ENCODE results near the gene ACVR1C.
A peak's percentile ranks its signal among the peaks of the same experiment; 100 is the strongest.
"Not testable (repeated sequence)": the region's sequence is repeated elsewhere in the genome, so short reads cannot be mapped to it uniquely, and the experiment has no call there.

ACVR1C gene

GRCh38 chr2:157601807-157602206 is 26.9 kb downstream of the ACVR1C start:
- H3K4me3 Mint-ChIP-seq, result no peak overlapping the region
- H3K9me3 Mint-ChIP-seq, result no peaks in the 10 kb centered on the region
- no peak for DNase-seq (ENCODE audit: low spot score in 2 of 2)
- no peaks in the 10 kb centered on the region for H3K4me1 Mint-ChIP-seq
- no peaks in the 10 kb centered on the region for H3K36me3 Mint-ChIP-seq
- no peak overlapping the region for H3K27ac Mint-ChIP-seq
- peak; percentile 50 for ATAC-seq

GRCh38 chr2:157596992-157597681 is 31.5 kb downstream of the ACVR1C start:
- ATAC-seq (peak; percentile 79), DNase-seq (ENCODE audit: low spot score in 2 of 2) (peak; percentile 22 to 63)
- no peaks in the 10 kb centered on the region for H3K36me3 Mint-ChIP-seq
- no peak overlapping the region for H3K27ac Mint-ChIP-seq
- no peaks in the 10 kb centered on the region for H3K9me3 Mint-ChIP-seq
- H3K4me1 Mint-ChIP-seq, result no peaks in the 10 kb centered on the region
- H3K4me3 Mint-ChIP-seq, result peak overlapping the region; percentile 50

- ATAC-seq, result no peak
- Mint-ChIP-seq H3K9me3 (no peaks in the 10 kb centered on the region), H3K4me1 (no peaks in the 10 kb centered on the region), H3K4me3 (no peak overlapping the region), H3K27ac (no peak overlapping the region), H3K36me3 (no peaks in the 10 kb centered on the region)
- no peak for DNase-seq (ENCODE audit: low spot score in 2 of 2)
Measured at GRCh38 chr2:157593411-157593810, 35.3 kb downstream of the ACVR1C start.

GRCh38 chr2:157592948-157593347 is 35.7 kb downstream of the ACVR1C start:
- Mint-ChIP-seq H3K36me3 (no peaks in the 10 kb centered on the region), H3K4me1 (no peaks in the 10 kb centered on the region), H3K4me3 (no peak overlapping the region), H3K9me3 (no peaks in the 10 kb centered on the region), H3K27ac (no peak overlapping the region)
- ATAC-seq, result no peak
- no peak for DNase-seq (ENCODE audit: low spot score in 2 of 2)

- Mint-ChIP-seq H3K4me1 (no peaks in the 10 kb centered on the region), H3K4me3 (no peak overlapping the region), H3K27ac (no peak overlapping the region), H3K36me3 (no peaks in the 10 kb centered on the region), H3K9me3 (no peaks in the 10 kb centered on the region)
- DNase-seq (ENCODE audit: low spot score in 2 of 2), result no peak
- ATAC-seq, result no peak
Measured at GRCh38 chr2:157592374-157592773, 36.3 kb downstream of the ACVR1C start.

GRCh38 chr2:157587576-157587975 is 41.1 kb downstream of the ACVR1C start:
- H3K4me3 Mint-ChIP-seq, result no peak overlapping the region
- H3K36me3 Mint-ChIP-seq, result no peaks in the 10 kb centered on the region
- no peaks in the 10 kb centered on the region for H3K4me1 Mint-ChIP-seq
- no peaks in the 10 kb centered on the region for H3K9me3 Mint-ChIP-seq
- H3K27ac Mint-ChIP-seq, result no peak overlapping the region
- ATAC-seq (no peak), DNase-seq (ENCODE audit: low spot score in 2 of 2) (no peak)

GRCh38 chr2:157574165-157574564 is 54.5 kb downstream of the ACVR1C start:
- Mint-ChIP-seq H3K4me1 (no peaks in the 10 kb centered on the region), H3K9me3 (no peaks in the 10 kb centered on the region), H3K27ac (no peak overlapping the region), H3K36me3 (no peaks in the 10 kb centered on the region), H3K4me3 (no peak overlapping the region)
- no peak for DNase-seq (ENCODE audit: low spot score in 2 of 2)
- ATAC-seq, result no peak

DNA sequence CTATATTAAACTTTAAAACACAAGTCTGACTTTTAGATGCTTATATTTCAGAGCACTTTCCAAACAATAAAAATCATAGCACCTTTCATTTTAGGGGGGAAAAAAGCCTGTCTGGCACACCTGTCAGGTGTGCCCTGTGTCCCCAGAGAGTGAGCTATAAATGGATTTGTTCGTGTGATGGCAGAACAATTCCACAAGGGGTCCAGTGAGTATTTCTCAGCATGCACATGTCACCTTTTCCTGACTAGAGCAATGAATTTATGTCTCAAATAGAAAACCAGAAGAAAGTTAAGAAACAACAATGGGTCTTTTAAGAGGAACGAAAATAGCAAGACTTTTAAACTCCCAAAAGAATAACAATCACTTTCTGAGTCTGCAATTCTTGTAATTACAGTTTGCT is 55.9 kb downstream of the ACVR1C start:
- ATAC-seq (no peak), DNase-seq (ENCODE audit: low spot score in 2 of 2) (no peak)
- no peaks in the 10 kb centered on the region for H3K36me3 Mint-ChIP-seq
- H3K27ac Mint-ChIP-seq, result no peak overlapping the region
- H3K4me3 Mint-ChIP-seq, result no peak overlapping the region
- no peaks in the 10 kb centered on the region for H3K4me1 Mint-ChIP-seq
- no peaks in the 10 kb centered on the region for H3K9me3 Mint-ChIP-seq

DNA sequence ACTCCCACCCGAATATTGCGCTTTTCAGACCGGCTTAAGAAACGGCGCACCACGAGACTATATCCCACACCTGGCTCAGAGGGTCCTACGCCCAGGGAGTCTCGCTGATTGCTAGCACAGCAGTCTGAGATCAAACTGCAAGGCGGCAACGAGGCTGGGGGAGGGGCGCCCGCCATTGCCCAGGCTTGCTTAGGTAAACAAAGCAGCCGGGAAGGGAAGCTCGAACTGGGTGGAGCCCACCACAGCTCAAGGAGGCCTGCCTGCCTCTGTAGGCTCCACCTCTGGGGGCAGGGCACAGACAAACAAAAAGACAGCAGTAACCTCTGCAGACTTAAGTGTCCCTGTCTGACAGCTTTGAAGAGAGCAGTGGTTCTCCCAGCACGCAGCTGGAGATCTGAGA is 62.0 kb downstream of the ACVR1C start:
- H3K27ac Mint-ChIP-seq; H3K36me3 Mint-ChIP-seq; H3K4me1 Mint-ChIP-seq; H3K9me3 Mint-ChIP-seq; DNase-seq (ENCODE audit: low spot score in 2 of 2); H3K4me3 Mint-ChIP-seq; ATAC-seq: not testable (repeated sequence)

DNA sequence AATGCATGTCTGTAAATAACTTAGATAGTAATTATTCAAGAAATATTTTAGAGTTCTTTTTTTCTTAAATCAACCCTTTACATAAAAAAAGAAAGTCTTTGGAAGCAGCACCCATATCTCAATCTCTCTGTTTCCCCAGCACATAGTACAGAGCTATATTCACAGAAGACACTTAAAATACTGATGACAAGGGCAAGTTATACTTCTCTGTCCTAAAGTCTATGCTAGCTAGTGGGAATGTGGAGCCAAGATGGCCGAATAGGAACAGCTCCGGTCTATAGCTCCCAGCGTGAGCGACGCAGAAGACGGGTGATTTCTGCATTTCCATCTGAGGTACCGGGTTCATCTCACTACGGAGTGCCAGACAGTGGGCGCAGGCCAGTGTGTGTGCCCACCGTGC is 62.6 kb downstream of the ACVR1C start:
- ATAC-seq; H3K4me1 Mint-ChIP-seq; H3K27ac Mint-ChIP-seq; H3K4me3 Mint-ChIP-seq; H3K36me3 Mint-ChIP-seq; H3K9me3 Mint-ChIP-seq; DNase-seq (ENCODE audit: low spot score in 2 of 2): not testable (repeated sequence)

DNA sequence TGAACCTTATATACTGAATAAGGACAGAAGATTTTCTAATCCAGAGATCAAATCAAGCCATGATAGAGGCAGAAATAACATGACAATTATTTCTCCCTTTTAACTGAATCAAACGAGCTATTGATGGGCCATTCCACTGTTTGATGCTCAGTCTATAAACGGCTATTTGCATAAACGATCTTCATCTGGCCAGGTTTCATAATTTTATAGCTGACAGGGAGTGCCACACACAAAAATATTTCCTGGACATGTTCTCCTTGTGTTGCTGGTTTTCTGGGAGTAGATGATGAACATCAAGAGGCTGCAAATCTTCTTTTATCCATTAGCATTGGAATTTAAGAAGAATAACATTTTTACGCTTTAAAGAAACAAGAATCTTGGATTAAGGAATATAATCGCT is 63.1 kb downstream of the ACVR1C start:
- Mint-ChIP-seq H3K27ac (no peak overlapping the region), H3K36me3 (no peaks in the 10 kb centered on the region), H3K9me3 (no peaks in the 10 kb centered on the region), H3K4me1 (no peaks in the 10 kb centered on the region), H3K4me3 (no peak overlapping the region)
- no peak for ATAC-seq
- no peak for DNase-seq (ENCODE audit: low spot score in 2 of 2)

DNA sequence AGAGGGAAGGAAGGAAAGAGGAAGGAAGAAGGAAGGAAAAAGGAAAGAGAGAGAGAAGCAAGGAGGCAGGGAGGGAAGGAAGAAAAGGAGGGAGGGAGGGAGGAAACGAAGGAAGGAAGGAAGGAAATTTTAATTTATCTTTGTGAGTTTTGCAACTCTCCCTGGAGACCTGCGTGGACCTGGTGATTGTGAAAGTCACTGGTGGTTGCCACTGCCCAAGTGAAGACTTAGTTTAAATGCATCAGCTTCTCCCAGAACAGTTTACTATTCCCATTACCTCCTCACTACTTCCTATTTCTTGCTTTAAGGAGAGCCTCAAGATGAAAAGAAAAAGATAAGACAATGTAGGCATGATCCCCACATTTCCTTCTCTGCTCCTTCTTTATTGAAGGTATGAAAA is 68.8 kb downstream of the ACVR1C start:
- Mint-ChIP-seq H3K9me3 (no peaks in the 10 kb centered on the region), H3K27ac (peak overlapping the region; percentile 15), H3K36me3 (no peaks in the 10 kb centered on the region), H3K4me3 (no peak overlapping the region), H3K4me1 (peaks cover 31% of the 10 kb centered on the region)
- ATAC-seq (no peak), DNase-seq (ENCODE audit: low spot score in 2 of 2) (no peak)

DNA sequence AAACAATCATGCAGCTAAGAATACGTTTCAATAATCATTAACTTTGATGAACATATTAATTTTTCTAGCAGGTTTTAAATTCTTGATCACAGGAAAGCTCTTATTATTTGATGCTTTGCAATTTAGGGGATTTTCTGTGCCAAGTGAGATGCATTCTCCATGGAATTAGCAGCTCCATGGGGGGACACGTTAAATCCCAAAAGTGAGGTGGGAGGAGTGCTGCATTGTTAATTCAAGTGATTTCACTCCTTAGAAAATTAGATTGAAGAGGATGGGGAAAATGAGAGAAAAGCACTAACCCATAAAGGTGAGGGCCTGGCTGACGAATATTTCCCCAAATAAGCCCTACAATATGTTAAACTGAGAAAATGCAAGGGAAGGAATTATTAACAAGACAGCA is 69.2 kb downstream of the ACVR1C start:
- Mint-ChIP-seq H3K9me3 (no peaks in the 10 kb centered on the region), H3K36me3 (no peaks in the 10 kb centered on the region), H3K4me3 (no peak overlapping the region), H3K4me1 (peaks cover 31% of the 10 kb centered on the region), H3K27ac (peak overlapping the region; percentile 15)
- ATAC-seq (no peak), DNase-seq (ENCODE audit: low spot score in 2 of 2) (no peak)

DNA sequence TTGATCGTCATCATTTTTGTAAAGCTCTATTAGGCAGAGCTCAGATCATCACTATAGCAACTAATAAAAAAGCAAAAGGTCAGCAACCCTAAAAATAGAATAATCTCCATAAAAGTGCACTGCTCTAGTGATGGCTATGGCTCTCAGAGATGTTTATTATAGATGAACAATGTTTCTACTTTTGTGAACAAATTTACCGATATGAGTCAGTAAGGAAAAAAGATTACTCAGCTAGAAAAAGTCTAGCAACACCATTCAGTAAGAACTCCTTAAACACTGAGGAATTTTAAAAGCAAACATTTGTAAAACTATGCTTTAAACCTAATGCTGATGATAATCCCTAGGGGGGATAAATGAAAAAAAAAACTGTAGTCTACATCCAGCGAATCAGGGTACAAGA is 69.6 kb downstream of the ACVR1C start:
- peaks cover 31% of the 10 kb centered on the region for H3K4me1 Mint-ChIP-seq
- H3K9me3 Mint-ChIP-seq, result no peaks in the 10 kb centered on the region
- DNase-seq (ENCODE audit: low spot score in 2 of 2) (no peak), ATAC-seq (peak; percentile 46)
- peak overlapping the region; percentile 15 for H3K27ac Mint-ChIP-seq
- H3K4me3 Mint-ChIP-seq, result no peak overlapping the region
- H3K36me3 Mint-ChIP-seq, result no peaks in the 10 kb centered on the region

DNA sequence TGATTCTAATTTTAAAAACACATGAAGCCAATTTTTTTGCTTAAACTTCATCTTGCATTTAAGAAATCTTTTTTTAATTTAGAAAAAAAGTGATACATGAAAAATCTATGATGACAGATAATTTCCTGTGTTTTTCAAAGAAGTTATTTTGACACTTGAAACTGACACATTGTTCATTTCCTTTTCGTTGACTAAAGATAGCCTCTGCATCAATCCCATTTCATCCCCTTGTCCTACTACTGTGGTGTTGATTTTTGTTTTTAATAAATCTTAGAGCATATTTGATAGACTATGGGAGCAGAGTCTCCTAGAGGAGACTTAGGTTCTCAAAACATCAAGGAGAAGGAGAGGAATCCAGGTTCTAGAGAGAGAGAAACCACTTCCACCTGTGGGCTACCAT is 70.9 kb downstream of the ACVR1C start:
- Mint-ChIP-seq H3K27ac (no peak overlapping the region), H3K4me1 (peaks cover 31% of the 10 kb centered on the region), H3K9me3 (no peaks in the 10 kb centered on the region), H3K36me3 (no peaks in the 10 kb centered on the region), H3K4me3 (no peak overlapping the region)
- ATAC-seq, result peak; percentile 52
- DNase-seq (ENCODE audit: low spot score in 2 of 2), result no peak

GRCh38 chr2:157540102-157540501 is 88.6 kb downstream of the ACVR1C start:
- Mint-ChIP-seq H3K4me1 (no peaks in the 10 kb centered on the region), H3K27ac (peak overlapping the region; percentile 26), H3K36me3 (no peaks in the 10 kb centered on the region), H3K4me3 (no peak overlapping the region), H3K9me3 (no peaks in the 10 kb centered on the region)
- ATAC-seq, result no peak
- no peak for DNase-seq (ENCODE audit: low spot score in 2 of 2)

- H3K4me1 Mint-ChIP-seq, result no peaks in the 10 kb centered on the region
- no peaks in the 10 kb centered on the region for H3K9me3 Mint-ChIP-seq
- H3K4me3 Mint-ChIP-seq, result no peak overlapping the region
- no peaks in the 10 kb centered on the region for H3K36me3 Mint-ChIP-seq
- ATAC-seq, result no peak
- no peak for DNase-seq (ENCODE audit: low spot score in 2 of 2)
- no peak overlapping the region for H3K27ac Mint-ChIP-seq
Measured at GRCh38 chr2:157538064-157538463, 90.6 kb downstream of the ACVR1C start.

Measured in stimulated activated effector memory CD8-positive, alpha-beta T cell treated with anti-CD3 and anti-CD28 coated beads, Interleukin-12 subunit alpha, Interleukin-12 subunit beta, amount 100 ng/mL, for 72 hours (primary cell).